OCI-M1 (cell line): Measurements from ENCODE around the gene TMEM222.
"Not testable (repeated sequence)": the region's sequence is repeated elsewhere in the genome, so short reads cannot be mapped to it uniquely, and the experiment has no call there.

ENCODE experiments used
- DNase-seq: peaks from one replicate; lab custom pipeline; 2025; lab: John Stamatoyannopoulos, UW

The TMEM222 gene

DNA sequence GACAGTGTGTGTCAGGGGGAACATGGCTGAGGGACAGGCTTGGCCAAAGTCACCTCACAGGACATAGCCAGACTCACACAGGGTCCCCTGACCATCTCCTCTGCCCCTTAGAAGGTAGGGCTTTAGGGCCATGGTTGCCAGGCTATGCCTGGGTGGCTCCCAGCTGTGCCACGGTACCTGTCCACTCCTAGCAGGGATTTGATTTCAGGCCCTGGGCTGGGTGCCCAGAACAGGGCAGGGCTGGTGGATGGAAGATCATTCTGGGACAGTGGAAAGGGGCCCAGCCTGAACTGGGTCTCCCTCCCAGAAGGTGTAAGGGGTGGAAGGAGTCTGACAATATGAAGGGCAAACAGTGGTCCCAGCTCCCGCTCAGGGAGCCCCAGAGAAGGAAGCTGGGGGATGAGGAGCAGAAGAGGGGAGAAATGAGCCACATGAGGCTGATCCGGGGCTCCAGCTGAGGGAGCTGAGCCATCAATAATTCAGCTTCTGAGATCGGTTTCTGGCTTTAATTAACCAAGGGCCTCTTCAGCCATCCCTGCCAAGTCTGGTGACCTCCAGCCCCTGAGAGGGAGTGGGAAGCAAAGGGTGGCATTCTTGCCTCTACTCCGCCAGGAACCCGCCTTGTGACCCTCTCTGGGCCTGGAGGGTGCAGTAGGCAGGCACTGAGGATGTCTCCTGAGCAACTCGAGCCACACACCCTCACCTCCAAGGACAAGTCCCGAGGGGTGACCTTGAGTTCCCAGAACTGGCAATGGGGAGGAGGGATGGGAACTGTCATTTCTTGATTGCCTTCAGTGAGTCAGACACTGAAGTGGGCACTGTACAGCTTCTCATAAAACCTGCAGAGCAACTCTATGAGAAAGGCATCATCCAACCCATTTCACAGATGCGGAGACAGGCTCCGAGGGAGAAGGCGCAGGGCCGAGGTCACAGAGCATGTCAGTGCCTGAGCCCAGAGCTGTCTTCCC, 59.1 kb downstream of the TMEM222 start:
- no peak for DNase-seq

DNA sequence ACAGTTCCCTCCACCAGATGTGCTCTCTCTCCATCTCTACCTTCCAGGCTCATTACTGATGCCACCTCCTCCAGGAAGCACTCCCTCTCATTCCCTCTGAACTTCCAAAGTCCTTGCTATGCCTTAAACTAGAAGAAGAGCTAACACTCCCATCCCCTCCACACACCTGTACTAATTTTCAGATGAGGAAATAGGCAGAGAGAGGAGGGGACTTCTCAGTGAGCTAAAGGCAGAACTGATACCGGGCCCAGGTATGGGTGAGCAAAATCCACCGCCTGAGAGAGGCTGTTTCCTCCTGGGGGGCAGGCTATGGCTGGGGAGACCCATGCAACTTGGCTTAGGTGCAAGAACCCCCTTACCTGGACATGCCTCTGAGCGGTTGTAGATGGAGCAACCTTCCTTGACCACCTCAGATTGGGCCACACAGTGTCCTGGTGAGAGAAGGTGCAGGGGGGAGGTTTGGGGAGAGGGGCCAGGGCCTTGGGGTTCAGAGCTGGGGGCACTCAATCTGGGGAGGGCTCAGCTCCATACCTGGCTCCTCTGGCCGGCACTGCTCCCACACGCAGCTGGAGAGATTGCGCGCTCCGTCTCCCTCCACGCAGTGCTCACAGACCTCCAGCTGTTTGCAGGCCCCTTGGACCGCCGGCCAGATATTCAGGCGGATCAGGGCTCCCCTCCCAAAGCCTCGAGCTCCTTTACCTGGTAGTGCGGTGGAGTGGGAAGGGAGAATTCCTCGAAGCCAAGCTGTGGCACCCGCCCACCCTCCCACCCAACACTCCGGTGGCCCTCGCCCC, 60.2 kb downstream of the TMEM222 start:
- no peak for DNase-seq

DNA sequence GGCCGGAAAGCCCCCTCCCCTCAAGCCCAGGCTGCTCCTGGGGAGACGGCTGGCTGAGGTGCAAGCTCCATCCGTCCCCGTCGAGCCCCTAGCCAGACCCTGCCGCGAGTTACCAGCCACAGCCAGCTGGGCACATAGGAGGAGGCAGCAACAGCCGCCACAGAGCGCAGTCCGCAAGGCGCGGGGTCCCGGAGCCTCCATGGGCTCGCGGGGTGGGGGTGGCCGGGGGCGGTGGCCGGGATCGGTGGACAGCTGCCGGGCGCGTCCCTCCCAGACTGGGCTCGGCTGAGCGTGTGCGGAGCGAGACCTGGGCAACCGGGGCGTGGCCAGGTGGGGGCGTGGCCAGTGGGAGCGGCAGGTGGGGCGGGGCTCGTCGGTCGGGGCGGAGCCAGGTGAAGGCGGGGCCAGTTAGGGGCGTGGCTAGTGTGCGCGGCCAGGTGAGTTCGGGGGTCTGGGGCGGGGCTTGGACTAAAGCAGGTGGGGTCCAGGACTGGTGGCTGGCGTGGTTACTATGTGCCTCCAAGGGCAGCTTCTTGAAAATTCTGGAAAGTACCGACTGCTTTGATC, 61.2 kb downstream of the TMEM222 start, which contains the start of gene CD164L2:
Gene CD164L2, minus strand, starts transcription at position 295 of the 567 bp plus-strand sequence. Its CDS starts 94 bp downstream, at position 201.
- DNase-seq, result no peak

DNA sequence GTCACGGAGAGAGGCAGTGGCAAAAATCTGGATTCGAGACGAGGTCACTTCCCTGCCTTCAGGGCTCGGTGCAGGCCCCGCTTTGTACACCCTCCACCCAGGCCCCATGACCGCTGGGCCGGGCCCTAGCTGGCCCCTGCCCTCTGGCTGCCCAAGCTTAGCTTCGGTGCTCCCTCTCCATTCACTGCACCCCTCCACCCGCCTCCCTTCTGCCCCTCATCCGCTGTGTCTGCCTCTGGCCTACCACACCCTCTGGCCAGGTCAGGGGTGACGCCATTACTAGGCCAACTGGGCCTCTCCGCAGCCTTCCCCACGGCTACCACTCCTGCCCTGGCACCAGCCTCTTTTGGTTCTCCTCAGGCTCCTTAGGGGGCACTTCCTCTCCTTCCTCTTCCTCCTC, 61.7 kb downstream of the TMEM222 start:
- no peak for DNase-seq

DNA sequence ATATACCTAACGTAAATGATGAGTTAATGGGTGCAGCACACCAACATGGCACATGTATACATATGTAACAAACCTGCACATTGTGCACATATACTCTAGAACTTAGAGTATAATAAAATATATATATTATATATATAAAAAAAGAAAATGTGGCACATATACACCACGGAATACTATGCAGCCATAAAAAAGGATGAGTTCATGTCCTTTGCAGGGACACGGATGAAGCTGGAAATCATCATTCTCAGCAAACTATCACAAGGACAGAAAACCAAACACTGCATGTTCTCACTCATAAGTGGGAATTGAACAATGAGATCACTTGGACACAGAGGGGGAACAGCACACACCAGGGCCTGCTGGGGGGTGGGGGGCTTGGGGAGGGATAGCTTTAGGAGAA, 62.8 kb downstream of the TMEM222 start:
- DNase-seq, result not testable (repeated sequence)
